ENCODE results near the gene SDK2. TPM values are rescaled to one million over a fixed set of nuclear protein-coding genes. Genes with fewer than 3 reads are reported as not detected.

SDK2 gene
- polyA plus RNA-seq, 1 of the 3 experiments (the other 2 are of a cell fraction): 0.02 TPM

GRCh38 chr17:73506470-73507435 lies 137.5 kb downstream of the SDK2 start:
- H4K20me1 ChIP-seq (ENCODE audit: insufficient read depth): no peaks in the 10 kb centered on the region
- no peaks in the 10 kb centered on the region for H3K79me2 ChIP-seq (ENCODE audit: insufficient read depth)
- ChIA-PET POLR2A (no interaction called here), CTCF (interaction anchor here (0.7 to 2.9 kb wide), 4 partner anchors 12 to 79 kb away, joined by 3 to 9 read pairs (median 3); no protein-coding TSS in a partner anchor)
- TF ChIP-seq PBX3 (IDR thresholded peaks at IDR 0.05) (no peak), NFIC (IDR thresholded peaks at IDR 0.05; ENCODE audit: borderline replicate concordance) (no peak), RAD21 (IDR thresholded peaks at IDR 0.05; ENCODE audit: low read length) (peak; percentile 2; the same call in 1 of the 2 replicates), TCF12 (IDR thresholded peaks at IDR 0.05) (peak; percentile 28; the same call in 1 of the 2 replicates), GABPA (IDR thresholded peaks at IDR 0.05; ENCODE audit: low read depth) (no peak), GATA2 (CRISPR knock-in tag; IDR thresholded peaks at IDR 0.05) (peak; percentile 100), RCOR1 (IDR thresholded peaks at IDR 0.05; ENCODE audit: low read length) (peak; percentile 86), REST (IDR thresholded peaks at IDR 0.05; ENCODE audit: low read depth, low read length) (no peak), SMC3 (IDR thresholded peaks at IDR 0.05; ENCODE audit: low read depth, low read length) (no peak), FOXJ3 (CRISPR knock-in tag; IDR thresholded peaks at IDR 0.05) (peak; percentile 100), EP300 (IDR thresholded peaks at IDR 0.05; ENCODE audit: borderline replicate concordance in 1 of 2, low read depth in 1 of 2, low read length in 1 of 2) (peak in 1 of 2 experiments; percentile 89; a peak in 2 of 4 replicates), CHD2 (IDR thresholded peaks at IDR 0.05; ENCODE audit: low read length, partially characterized antibody) (peak; percentile 79)
- H3K9me2 ChIP-seq: no peaks in the 10 kb centered on the region
- H2AFZ ChIP-seq (ENCODE audit: low read depth): no peak overlapping the region
- peaks cover 0 to 31% of the 10 kb centered on the region in 2 experiments; a peak in 1 of 4 replicates for H3K4me1 ChIP-seq (ENCODE audit: control insufficient read depth in 1 of 2, insufficient read depth in 2 of 2, low read depth in 1 of 2, low read length in 1 of 2)
- no peak overlapping the region for H3K4me2 ChIP-seq
- no peaks in the 10 kb centered on the region for H3K36me3 ChIP-seq (replicated peaks in 1 of 2; ENCODE audit: control insufficient read depth in 1 of 2, insufficient read depth in 2 of 2, low read length in 1 of 2)
- H3K4me3 ChIP-seq (ENCODE audit: low read depth in 2 of 2, low read length in 1 of 2): no peak overlapping the region
- no peaks in the 10 kb centered on the region for H3K27me3 ChIP-seq (ENCODE audit: insufficient read depth)
- no peaks in the 10 kb centered on the region for H3F3A ChIP-seq (replicated peaks; ENCODE audit: insufficient read depth)
- no peak overlapping the region for H3K9ac ChIP-seq
- peak overlapping the region in 1 of 2 experiments; percentile 31; a peak in 1 of 4 replicates for H3K27ac ChIP-seq (ENCODE audit: low read depth in 2 of 2, low read length in 1 of 2)
- H3K9me3 ChIP-seq: no peaks in the 10 kb centered on the region
- 24% methylated on average over 8 of the region's 9 CpGs for WGBS (ENCODE audit: low lambda C conversion rate)
- DNase-seq: peak; percentile 83
